ENCODE measurements around the gene SYCN.
"Not testable (repeated sequence)": the region's sequence is repeated elsewhere in the genome, so short reads cannot be mapped to it uniquely, and the experiment has no call there.

Gene SYCN

GRCh38 chr19:39223703-39224279, 19.7 kb upstream of the SYCN start:
- Histone ChIP-seq H3K4me2 (ENCODE audit: insufficient read depth, low read length, poor library complexity, severe bottlenecking) (no peak overlapping the region), H3K27ac (replicated peaks; ENCODE audit: low read length) (no peak overlapping the region), H3K23ac (ENCODE audit: low read depth, low read length, poor library complexity) (no peak overlapping the region), H2BK15ac (ENCODE audit: low read length) (no peak overlapping the region), H2AK5ac (ENCODE audit: low read depth, low read length) (no peak overlapping the region), H2BK5ac (ENCODE audit: low read length) (no peak overlapping the region), H3K79me1 (ENCODE audit: low read depth, low read length) (no peaks in the 10 kb centered on the region), H2AFZ (ENCODE audit: low read length) (no peak overlapping the region), H2BK120ac (ENCODE audit: low read depth, low read length) (no peak overlapping the region), H3K27me3 (ENCODE audit: control insufficient read depth in 3 of 3, insufficient read depth in 3 of 3, low read depth in 1 of 3, low read length in 3 of 3) (peaks cover 0 to 6% (median 0%) of the 10 kb centered on the region in 3 experiments), H3K36me3 (replicated peaks in 1 of 2; ENCODE audit: control insufficient read depth in 2 of 2, insufficient read depth in 2 of 2, low read length in 2 of 2) (no peaks in the 10 kb centered on the region), H3K9ac (ENCODE audit: low read depth, low read length, poor library complexity) (no peak overlapping the region), H3K14ac (ENCODE audit: low read length) (no peak overlapping the region), H3K18ac (ENCODE audit: low read length) (no peak overlapping the region), H2BK12ac (ENCODE audit: low read length) (no peak overlapping the region), H4K8ac (ENCODE audit: low read depth, low read length) (no peak overlapping the region), H4K91ac (ENCODE audit: low read depth, low read length, poor library complexity) (no peak overlapping the region), H3K9me3 (replicated peaks in 1 of 2; ENCODE audit: control insufficient read depth in 2 of 2, insufficient read depth in 1 of 2, low read depth in 1 of 2, low read length in 2 of 2) (peaks cover 0 to 2% of the 10 kb centered on the region in 2 donors), H3K4ac (ENCODE audit: low read length) (no peak overlapping the region), H3K4me1 (ENCODE audit: control insufficient read depth in 2 of 2, insufficient read depth in 1 of 2, low read depth in 1 of 2, low read length in 2 of 2) (no peaks in the 10 kb centered on the region), H3K4me3 (ENCODE audit: low read length in 2 of 2) (no peak overlapping the region)
- no CpG with 5 or more reads among the region's 4 CpGs for WGBS, 2 donors (ENCODE audit: extremely low coverage in 2 of 2, insufficient read length in 2 of 2, insufficient replicate concordance in 1 of 2)
- peak; percentile 37 for DNase-seq (ENCODE audit: low spot score)

GRCh38 chr19:39219108-39219507, 15.0 kb upstream of the SYCN start:
- not testable (repeated sequence) for H2BK5ac ChIP-seq (ENCODE audit: low read length); H3K36me3 ChIP-seq (replicated peaks in 1 of 2; ENCODE audit: control insufficient read depth in 2 of 2, insufficient read depth in 2 of 2, low read length in 2 of 2); H3K4me3 ChIP-seq (ENCODE audit: low read length in 2 of 2); H2BK15ac ChIP-seq (ENCODE audit: low read length); H3K18ac ChIP-seq (ENCODE audit: low read length); H3K27ac ChIP-seq (replicated peaks; ENCODE audit: low read length); DNase-seq (ENCODE audit: low spot score); H3K4ac ChIP-seq (ENCODE audit: low read length); H2AK5ac ChIP-seq (ENCODE audit: low read depth, low read length); H4K8ac ChIP-seq (ENCODE audit: low read depth, low read length); H3K79me1 ChIP-seq (ENCODE audit: low read depth, low read length); H3K4me1 ChIP-seq (ENCODE audit: control insufficient read depth in 2 of 2, insufficient read depth in 1 of 2, low read depth in 1 of 2, low read length in 2 of 2); H3K4me2 ChIP-seq (ENCODE audit: insufficient read depth, low read length, poor library complexity, severe bottlenecking); H2BK12ac ChIP-seq (ENCODE audit: low read length); H2AFZ ChIP-seq (ENCODE audit: low read length); H3K23ac ChIP-seq (ENCODE audit: low read depth, low read length, poor library complexity); H2BK120ac ChIP-seq (ENCODE audit: low read depth, low read length); H4K91ac ChIP-seq (ENCODE audit: low read depth, low read length, poor library complexity); H3K27me3 ChIP-seq (ENCODE audit: control insufficient read depth in 3 of 3, insufficient read depth in 3 of 3, low read depth in 1 of 3, low read length in 3 of 3); H3K9me3 ChIP-seq (replicated peaks in 1 of 2; ENCODE audit: control insufficient read depth in 2 of 2, insufficient read depth in 1 of 2, low read depth in 1 of 2, low read length in 2 of 2); H3K14ac ChIP-seq (ENCODE audit: low read length); H3K9ac ChIP-seq (ENCODE audit: low read depth, low read length, poor library complexity)
- no CpG with 5 or more reads among the region's 10 CpGs for WGBS, 2 donors (ENCODE audit: extremely low coverage in 2 of 2, insufficient read length in 2 of 2, insufficient replicate concordance in 1 of 2)

GRCh38 chr19:39218230-39219007, 14.4 kb upstream of the SYCN start:
- H3K18ac ChIP-seq (ENCODE audit: low read length) = no peak overlapping the region
- no peak overlapping the region for H2BK12ac ChIP-seq (ENCODE audit: low read length)
- no peak overlapping the region for H3K4me3 ChIP-seq (ENCODE audit: low read length in 2 of 2)
- H3K9me3 ChIP-seq (replicated peaks in 1 of 2; ENCODE audit: control insufficient read depth in 2 of 2, insufficient read depth in 1 of 2, low read depth in 1 of 2, low read length in 2 of 2) = peaks cover 2 to 4% of the 10 kb centered on the region in 2 donors
- H3K4ac ChIP-seq (ENCODE audit: low read length) = no peak overlapping the region
- H3K4me2 ChIP-seq (ENCODE audit: insufficient read depth, low read length, poor library complexity, severe bottlenecking) = no peak overlapping the region
- no peak overlapping the region for H4K8ac ChIP-seq (ENCODE audit: low read depth, low read length)
- H2BK120ac ChIP-seq (ENCODE audit: low read depth, low read length) = no peak overlapping the region
- H2AK5ac ChIP-seq (ENCODE audit: low read depth, low read length) = no peak overlapping the region
- H3K27ac ChIP-seq (replicated peaks; ENCODE audit: low read length) = no peak overlapping the region
- no peak overlapping the region for H2BK15ac ChIP-seq (ENCODE audit: low read length)
- H3K9ac ChIP-seq (ENCODE audit: low read depth, low read length, poor library complexity) = no peak overlapping the region
- H3K4me1 ChIP-seq (ENCODE audit: control insufficient read depth in 2 of 2, insufficient read depth in 1 of 2, low read depth in 1 of 2, low read length in 2 of 2) = no peaks in the 10 kb centered on the region
- H3K79me1 ChIP-seq (ENCODE audit: low read depth, low read length) = no peaks in the 10 kb centered on the region
- H3K36me3 ChIP-seq (replicated peaks in 1 of 2; ENCODE audit: control insufficient read depth in 2 of 2, insufficient read depth in 2 of 2, low read length in 2 of 2) = no peaks in the 10 kb centered on the region
- no peaks in the 10 kb centered on the region for H3K27me3 ChIP-seq (ENCODE audit: control insufficient read depth in 3 of 3, insufficient read depth in 3 of 3, low read depth in 1 of 3, low read length in 3 of 3)
- no peak overlapping the region for H2BK5ac ChIP-seq (ENCODE audit: low read length)
- H4K91ac ChIP-seq (ENCODE audit: low read depth, low read length, poor library complexity) = no peak overlapping the region
- no peak for DNase-seq (ENCODE audit: low spot score)
- no peak overlapping the region for H3K23ac ChIP-seq (ENCODE audit: low read depth, low read length, poor library complexity)
- H3K14ac ChIP-seq (ENCODE audit: low read length) = no peak overlapping the region
- WGBS, 2 donors (ENCODE audit: extremely low coverage in 2 of 2, insufficient read length in 2 of 2, insufficient replicate concordance in 1 of 2) = no CpG with 5 or more reads among the region's 15 CpGs
- H2AFZ ChIP-seq (ENCODE audit: low read length) = no peak overlapping the region

GRCh38 chr19:39217094-39217493, 13.0 kb upstream of the SYCN start:
- peak overlapping the region; percentile 28 for H3K18ac ChIP-seq (ENCODE audit: low read length)
- H3K4me1 ChIP-seq (ENCODE audit: control insufficient read depth in 2 of 2, insufficient read depth in 1 of 2, low read depth in 1 of 2, low read length in 2 of 2) = no peaks in the 10 kb centered on the region
- no peak overlapping the region for H3K4me3 ChIP-seq (ENCODE audit: low read length in 2 of 2)
- no peak overlapping the region for H3K14ac ChIP-seq (ENCODE audit: low read length)
- H3K36me3 ChIP-seq (replicated peaks in 1 of 2; ENCODE audit: control insufficient read depth in 2 of 2, insufficient read depth in 2 of 2, low read length in 2 of 2) = no peaks in the 10 kb centered on the region
- no peak overlapping the region for H2AFZ ChIP-seq (ENCODE audit: low read length)
- H2BK15ac ChIP-seq (ENCODE audit: low read length) = no peak overlapping the region
- H2BK12ac ChIP-seq (ENCODE audit: low read length) = no peak overlapping the region
- WGBS, 2 donors (ENCODE audit: extremely low coverage in 2 of 2, insufficient read length in 2 of 2, insufficient replicate concordance in 1 of 2) = no CpG with 5 or more reads among the region's 5 CpGs
- H3K23ac ChIP-seq (ENCODE audit: low read depth, low read length, poor library complexity) = no peak overlapping the region
- H3K27ac ChIP-seq (replicated peaks; ENCODE audit: low read length) = no peak overlapping the region
- H3K4ac ChIP-seq (ENCODE audit: low read length) = no peak overlapping the region
- DNase-seq (ENCODE audit: low spot score) = no peak
- no peaks in the 10 kb centered on the region for H3K79me1 ChIP-seq (ENCODE audit: low read depth, low read length)
- peaks cover 2 to 4% of the 10 kb centered on the region in 2 donors for H3K9me3 ChIP-seq (replicated peaks in 1 of 2; ENCODE audit: control insufficient read depth in 2 of 2, insufficient read depth in 1 of 2, low read depth in 1 of 2, low read length in 2 of 2)
- no peaks in the 10 kb centered on the region for H3K27me3 ChIP-seq (ENCODE audit: control insufficient read depth in 3 of 3, insufficient read depth in 3 of 3, low read depth in 1 of 3, low read length in 3 of 3)
- no peak overlapping the region for H2AK5ac ChIP-seq (ENCODE audit: low read depth, low read length)
- H4K91ac ChIP-seq (ENCODE audit: low read depth, low read length, poor library complexity) = no peak overlapping the region
- no peak overlapping the region for H3K9ac ChIP-seq (ENCODE audit: low read depth, low read length, poor library complexity)
- no peak overlapping the region for H3K4me2 ChIP-seq (ENCODE audit: insufficient read depth, low read length, poor library complexity, severe bottlenecking)
- H2BK5ac ChIP-seq (ENCODE audit: low read length) = no peak overlapping the region
- no peak overlapping the region for H4K8ac ChIP-seq (ENCODE audit: low read depth, low read length)
- no peak overlapping the region for H2BK120ac ChIP-seq (ENCODE audit: low read depth, low read length)
